Cardiac fibroblast (primary cell): ENCODE results near the gene IQGAP1.

Source experiments
- DNase-seq, 2 donors: peaks; one replicate each; pipeline versions ENCODE4 v3.0.0 to v3.0.0-alpha.2; 2010; ENCODE audit warnings: low read depth in 2 of 2
- H3K4me3 ChIP-seq, 2 donors: replicated peaks in 1 of 2; 1 replicate in 1 of 2; 2 replicates in 1 of 2; pipeline ENCODE4 v1.5.1; 2011; ENCODE audit warnings: low read depth in 2 of 2, low read length in 2 of 2, mild to moderate bottlenecking in 2 of 2, moderate library complexity in 1 of 2
- CTCF ChIP-seq: IDR thresholded peaks from one replicate; pipeline ENCODE4 v1.5.1; 2011; ENCODE audit warnings: low read depth, mild to moderate bottlenecking, low read length, inconsistent platforms

IQGAP1 gene

GRCh38 chr15:90451053-90451850 lies 63.2 kb downstream of the IQGAP1 start:
- H3K4me3 ChIP-seq, result no peak overlapping the region
- TF ChIP-seq CTCF, result no peak
- peak in 1 of 2 donors; percentile 47 for DNase-seq

DNA sequence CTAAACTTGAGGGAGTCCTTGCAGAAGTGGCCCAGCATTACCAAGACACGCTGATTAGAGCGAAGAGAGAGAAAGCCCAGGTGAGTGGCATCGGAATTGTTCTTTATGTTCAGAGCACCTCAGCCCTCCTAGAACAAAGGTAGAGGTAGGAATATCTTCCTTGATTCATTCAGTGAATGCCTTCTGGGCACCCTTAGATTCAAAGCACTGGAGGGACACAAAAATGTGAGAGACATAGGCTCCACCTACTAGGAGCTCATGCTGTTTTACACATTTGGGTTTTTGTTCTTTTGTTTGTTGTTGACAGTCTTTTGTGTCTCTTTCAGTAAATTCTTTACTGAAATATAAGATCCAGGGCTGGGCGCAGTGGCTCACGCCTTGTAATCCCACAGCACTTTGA lies 68.2 kb downstream of the IQGAP1 start:
- DNase-seq, result no peak
- no peak for TF ChIP-seq CTCF
- no peak overlapping the region for H3K4me3 ChIP-seq

DNA sequence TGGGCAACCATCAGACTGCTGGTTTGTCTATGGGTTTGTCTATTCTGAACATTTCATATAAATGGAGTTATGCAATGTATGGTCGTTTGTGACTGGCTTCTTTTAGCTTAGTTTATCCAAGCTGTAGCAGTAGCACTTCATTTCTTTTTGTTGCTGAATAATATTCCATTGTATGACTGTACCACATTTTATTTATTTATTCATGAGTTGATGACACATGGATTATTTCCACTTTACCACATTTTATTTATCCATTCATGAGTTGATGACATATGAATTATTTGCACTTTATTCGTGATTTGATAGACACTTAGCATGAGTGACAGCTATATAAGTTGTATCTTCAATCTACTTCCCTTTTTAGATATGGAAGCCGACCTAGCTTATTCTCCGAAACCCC lies 70.0 kb downstream of the IQGAP1 start:
- TF ChIP-seq CTCF, result no peak
- DNase-seq, result no peak
- no peak overlapping the region for H3K4me3 ChIP-seq

DNA sequence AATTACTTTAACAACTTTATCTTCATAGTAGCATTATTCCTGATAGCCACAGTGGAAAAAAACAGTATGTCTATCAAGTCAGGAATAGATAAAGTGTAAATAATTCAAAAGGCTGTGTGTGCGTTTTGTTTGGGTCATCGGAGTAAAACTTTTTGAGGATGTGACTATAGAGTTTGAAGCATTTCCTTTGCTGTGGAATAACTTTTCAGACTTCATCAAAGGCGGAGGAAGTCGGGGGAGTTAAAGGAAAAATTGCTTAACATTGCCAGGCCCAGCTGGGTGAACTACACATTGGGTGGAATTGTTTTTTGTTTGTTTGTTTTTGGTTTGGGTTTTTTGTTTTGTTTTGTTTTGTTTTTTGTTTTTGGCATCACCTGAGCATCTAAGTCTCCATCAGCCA lies 71.3 kb downstream of the IQGAP1 start:
- H3K4me3 ChIP-seq, result no peak overlapping the region
- TF ChIP-seq CTCF, result no peak
- peak; percentile 65 to 74 for DNase-seq

- H3K4me3 ChIP-seq, result no peak overlapping the region
- no peak for DNase-seq
- no peak for TF ChIP-seq CTCF
Observed at GRCh38 chr15:90460142-90460824, 72.2 kb downstream of the IQGAP1 start.

DNA sequence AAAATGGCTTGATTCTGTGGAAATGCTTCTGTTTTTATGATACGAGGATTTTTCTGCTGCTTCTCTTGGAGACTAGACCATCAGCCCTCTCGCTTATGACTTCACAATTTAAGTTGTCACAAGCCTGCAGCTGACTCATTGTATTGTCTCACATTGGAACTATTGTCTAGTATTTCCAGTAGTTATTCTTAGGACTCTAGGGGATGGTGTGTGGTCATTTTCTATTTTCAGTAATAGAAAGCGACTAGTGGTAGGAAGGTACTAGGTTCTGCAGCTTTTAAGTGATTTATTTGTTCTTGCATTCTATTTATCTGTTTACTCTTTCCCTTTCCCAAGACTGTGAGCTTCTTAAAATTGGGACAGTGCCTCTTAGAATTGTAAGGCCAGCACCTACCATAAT lies 75.3 kb downstream of the IQGAP1 start:
- no peak overlapping the region for H3K4me3 ChIP-seq
- DNase-seq, result peak; percentile 77 to 95
- no peak for TF ChIP-seq CTCF
